ENCODE results near the gene POU2F3. TPM values are rescaled to one million over a fixed set of nuclear protein-coding genes. Genes with fewer than 3 reads are reported as not detected.

The POU2F3 gene
- total RNA-seq, 6 experiments from 2014 or later: not detected

DNA sequence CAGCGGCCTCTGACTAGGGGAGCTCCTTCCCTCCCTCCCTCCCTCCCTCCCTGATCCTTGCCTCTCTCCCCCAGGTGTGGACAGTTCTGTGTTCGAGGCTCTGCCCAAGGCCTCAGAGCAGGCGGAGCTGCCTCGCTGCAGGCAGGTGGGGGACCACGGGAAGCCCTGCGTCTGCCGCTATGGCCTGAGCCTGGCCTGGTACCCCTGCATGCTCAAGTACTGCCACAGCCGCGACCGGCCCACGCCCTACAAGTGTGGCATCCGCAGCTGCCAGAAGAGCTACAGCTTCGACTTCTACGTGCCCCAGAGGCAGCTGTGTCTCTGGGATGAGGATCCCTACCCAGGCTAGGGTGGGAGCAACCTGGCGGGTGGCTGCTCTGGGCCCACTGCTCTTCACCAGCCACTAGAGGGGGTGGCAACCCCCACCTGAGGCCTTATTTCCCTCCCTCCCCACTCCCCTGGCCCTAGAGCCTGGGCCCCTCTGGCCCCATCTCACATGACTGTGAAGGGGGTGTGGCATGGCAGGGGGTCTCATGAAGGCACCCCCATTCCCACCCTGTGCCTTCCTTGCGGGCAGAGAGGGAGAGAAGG, 11.1 kb upstream of the POU2F3 start:
- Mint-ChIP-seq H3K36me3 (ENCODE audit: low read depth) (peaks cover 8% of the 10 kb centered on the region), H3K9me3 (no peaks in the 10 kb centered on the region), H3K27ac (no peak overlapping the region), H3K4me3 (no peak overlapping the region), H3K27me3 (ENCODE audit: insufficient read depth) (no peaks in the 10 kb centered on the region; the same call in 1 of the 2 replicates), H3K4me1 (ENCODE audit: low read depth) (peaks cover 12% of the 10 kb centered on the region)
- TF ChIP-seq, protein P1, sequence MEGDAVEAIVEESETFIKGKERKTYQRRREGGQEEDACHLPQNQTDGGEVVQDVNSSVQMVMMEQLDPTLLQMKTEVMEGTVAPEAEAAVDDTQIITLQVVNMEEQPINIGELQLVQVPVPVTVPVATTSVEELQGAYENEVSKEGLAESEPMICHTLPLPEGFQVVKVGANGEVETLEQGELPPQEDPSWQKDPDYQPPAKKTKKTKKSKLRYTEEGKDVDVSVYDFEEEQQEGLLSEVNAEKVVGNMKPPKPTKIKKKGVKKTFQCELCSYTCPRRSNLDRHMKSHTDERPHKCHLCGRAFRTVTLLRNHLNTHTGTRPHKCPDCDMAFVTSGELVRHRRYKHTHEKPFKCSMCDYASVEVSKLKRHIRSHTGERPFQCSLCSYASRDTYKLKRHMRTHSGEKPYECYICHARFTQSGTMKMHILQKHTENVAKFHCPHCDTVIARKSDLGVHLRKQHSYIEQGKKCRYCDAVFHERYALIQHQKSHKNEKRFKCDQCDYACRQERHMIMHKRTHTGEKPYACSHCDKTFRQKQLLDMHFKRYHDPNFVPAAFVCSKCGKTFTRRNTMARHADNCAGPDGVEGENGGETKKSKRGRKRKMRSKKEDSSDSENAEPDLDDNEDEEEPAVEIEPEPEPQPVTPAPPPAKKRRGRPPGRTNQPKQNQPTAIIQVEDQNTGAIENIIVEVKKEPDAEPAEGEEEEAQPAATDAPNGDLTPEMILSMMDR (IDR thresholded peaks at IDR 0.05): peak; percentile 50
- DNase-seq: no peak

- no peak overlapping the region for H3K4me3 Mint-ChIP-seq
- peaks cover 8% of the 10 kb centered on the region for H3K36me3 Mint-ChIP-seq (ENCODE audit: low read depth)
- H3K27me3 Mint-ChIP-seq (ENCODE audit: insufficient read depth): peaks cover 4% of the 10 kb centered on the region; the same call in 1 of the 2 replicates
- no peak overlapping the region for H3K27ac Mint-ChIP-seq
- TF ChIP-seq, protein P1 (IDR thresholded peaks at IDR 0.05): peak; percentile 83
- H3K9me3 Mint-ChIP-seq: no peaks in the 10 kb centered on the region
- H3K4me1 Mint-ChIP-seq (ENCODE audit: low read depth): peaks cover 7% of the 10 kb centered on the region
- no peak for DNase-seq
These were observed 10.2 kb upstream of the POU2F3 start for GRCh38 chr11:120229451-120230424.

DNA sequence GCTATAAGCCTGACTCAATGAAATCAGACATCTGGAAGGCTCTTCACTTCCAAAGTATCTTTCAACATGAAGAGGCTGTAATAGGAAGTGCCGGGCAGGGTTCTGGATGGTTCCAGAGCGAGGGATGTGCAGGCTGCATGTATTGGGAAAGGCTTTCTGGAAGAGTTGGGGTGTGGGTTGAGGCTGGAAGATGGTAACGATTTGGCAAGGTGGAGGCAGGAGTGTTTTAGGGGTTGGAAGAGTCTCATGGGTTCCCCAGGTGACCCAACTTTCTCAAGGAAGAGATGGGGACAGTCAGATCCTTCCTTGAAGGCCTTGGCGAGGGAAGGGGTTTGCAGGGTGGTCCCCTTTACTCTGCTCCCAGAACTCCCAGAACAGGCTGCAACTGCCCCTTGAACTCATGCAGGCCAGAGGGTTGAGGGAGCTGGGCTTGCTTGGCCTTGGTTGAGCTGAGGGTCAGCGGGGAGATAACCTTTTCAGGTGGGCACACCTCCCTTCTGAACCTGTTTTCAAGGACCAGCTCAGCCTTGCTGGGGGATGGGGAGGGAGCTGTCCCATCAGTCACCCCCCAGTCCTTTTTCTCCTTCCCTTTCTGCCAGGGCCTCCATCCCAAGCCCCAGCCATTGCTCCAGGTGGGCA, 9.4 kb upstream of the POU2F3 start:
- no peaks in the 10 kb centered on the region for H3K9me3 Mint-ChIP-seq
- H3K27me3 Mint-ChIP-seq (ENCODE audit: insufficient read depth): peaks cover 7% of the 10 kb centered on the region; the same call in 1 of the 2 replicates
- H3K4me1 Mint-ChIP-seq (ENCODE audit: low read depth): peaks cover 3% of the 10 kb centered on the region
- no peak overlapping the region for H3K27ac Mint-ChIP-seq
- H3K4me3 Mint-ChIP-seq: no peak overlapping the region
- peaks cover 8% of the 10 kb centered on the region for H3K36me3 Mint-ChIP-seq (ENCODE audit: low read depth)
- DNase-seq: no peak
- TF ChIP-seq, protein P1 (IDR thresholded peaks at IDR 0.05): no peak

DNA sequence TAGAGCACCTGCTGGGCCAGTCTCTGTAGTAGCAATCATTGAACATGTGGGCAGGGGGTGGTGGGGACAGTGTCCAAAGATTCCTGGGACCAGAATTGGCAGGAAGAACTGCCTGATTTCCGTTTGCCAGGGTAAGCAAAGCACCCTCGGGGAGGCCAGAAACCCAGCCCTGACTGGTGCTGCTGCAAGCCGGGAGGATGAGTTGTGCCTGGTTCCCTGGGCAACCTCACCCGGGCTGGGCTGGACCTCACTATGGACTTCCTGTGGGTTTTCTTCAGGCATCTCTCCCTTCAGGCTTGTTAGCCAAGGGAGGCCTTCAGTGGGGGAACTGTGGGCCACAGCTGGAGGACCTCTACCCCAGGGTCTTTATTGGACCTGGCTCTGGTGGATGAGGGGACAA, 8.0 kb upstream of the POU2F3 start:
- Mint-ChIP-seq H3K9me3 (no peaks in the 10 kb centered on the region), H3K27me3 (ENCODE audit: insufficient read depth) (peaks cover 7% of the 10 kb centered on the region), H3K27ac (peak overlapping the region; percentile 27; the same call in 1 of the 2 replicates), H3K4me1 (ENCODE audit: low read depth) (peaks cover 8% of the 10 kb centered on the region; the same call in 1 of the 2 replicates), H3K4me3 (no peak overlapping the region), H3K36me3 (ENCODE audit: low read depth) (peaks cover 8% of the 10 kb centered on the region; the same call in 1 of the 2 replicates)
- DNase-seq: peak; percentile 37
- TF ChIP-seq, protein P1 (IDR thresholded peaks at IDR 0.05): no peak

DNA sequence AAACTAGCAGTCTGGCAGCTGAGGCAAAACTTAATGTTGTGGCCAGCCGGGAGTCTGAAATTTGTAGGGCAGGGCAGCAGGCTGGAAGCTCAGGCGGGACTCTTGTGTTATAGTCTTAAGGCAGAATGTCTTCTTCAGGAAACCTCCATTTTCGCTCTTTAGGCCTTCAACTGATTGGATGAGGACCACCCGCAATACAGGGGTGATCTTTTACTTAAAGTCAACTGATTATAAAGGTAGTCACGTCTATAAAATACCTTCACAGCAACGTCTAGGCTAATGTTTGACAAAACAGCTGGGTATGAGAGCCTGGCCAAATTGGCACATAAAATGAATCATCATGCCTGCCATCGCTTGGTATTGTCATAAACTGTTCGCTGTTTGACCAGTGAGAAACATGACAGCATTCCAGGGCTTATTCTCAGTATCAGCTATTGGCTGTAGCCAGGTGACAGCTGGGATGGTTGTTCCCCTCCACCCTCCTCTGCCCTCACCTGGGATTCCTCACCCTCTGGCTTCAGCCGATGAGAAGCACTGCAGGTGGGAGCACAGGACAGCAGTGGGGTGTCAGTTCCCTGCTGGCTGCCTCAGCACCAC, 6.6 kb upstream of the POU2F3 start:
- peaks cover 8% of the 10 kb centered on the region; the same call in 1 of the 2 replicates for H3K4me1 Mint-ChIP-seq (ENCODE audit: low read depth)
- H3K36me3 Mint-ChIP-seq (ENCODE audit: low read depth): peaks cover 3% of the 10 kb centered on the region; the same call in 1 of the 2 replicates
- H3K9me3 Mint-ChIP-seq: no peaks in the 10 kb centered on the region
- TF ChIP-seq, protein P1 (IDR thresholded peaks at IDR 0.05): no peak
- no peak overlapping the region for H3K27ac Mint-ChIP-seq
- no peak for DNase-seq
- peaks cover 16% of the 10 kb centered on the region for H3K27me3 Mint-ChIP-seq (ENCODE audit: insufficient read depth)
- no peak overlapping the region for H3K4me3 Mint-ChIP-seq
